IMR-90 (cell line): Measurements from ENCODE around the gene HTR3E. TPM values are rescaled to one million over a fixed set of nuclear protein-coding genes. Genes with fewer than 3 reads are reported as not detected.

Experiments
- ATAC-seq: fragments of 200-7000 bp; cut with Tn5 transposase; 2 replicates; pipeline ENCODE4 v1.9.1; 2020; ENCODE audit warnings: low read depth, mild to moderate bottlenecking, moderate library complexity
- BruUV-seq: library from RNA; stranded (reverse); fragments of 400-500 nt; replicated peaks from 2 replicates; lab custom pipeline; 2021; lab: Mats Ljungman, UMichigan
- CTCF ChIA-PET: fragments of 300-600 bp; formaldehyde crosslinking; extraction: SDS; loops from one replicate; lab custom pipeline; 2021; ENCODE audit warnings: antibody characterized with exemption; lab: Yijun Ruan, JAX
- POLR2A ChIA-PET: fragments of 300-600 bp; sonication (Branson Sonifier 250); formaldehyde crosslinking; loops from one replicate; lab custom pipeline; 2022; ENCODE audit warnings: antibody characterized with exemption; ENCODE audit not compliant: unreplicated experiment; lab: Charles Lee
- DNase-seq: peaks from one replicate; pipeline ENCODE4 v3.0.0; 2013
- H2AFZ ChIP-seq: replicated peaks from 2 replicates; pipeline ENCODE3; 2013; ENCODE audit warnings: low read length, mild to moderate bottlenecking; ENCODE audit not compliant: poor library complexity
- H2AK5ac ChIP-seq: 2 replicates; pipeline ENCODE4 v1.6.1; 2013; ENCODE audit warnings: low read depth, low read length, inconsistent platforms
- H2AK9ac ChIP-seq: replicated peaks from 2 replicates; pipeline ENCODE3; 2013; ENCODE audit warnings: mild to moderate bottlenecking, low read depth, low read length, moderate library complexity; ENCODE audit not compliant: poor library complexity
- H2BK120ac ChIP-seq: 2 replicates; pipeline ENCODE4 v1.6.1; 2013; ENCODE audit warnings: low read depth, low read length, inconsistent platforms
- H2BK15ac ChIP-seq: 3 replicates; pipeline ENCODE4 v1.6.1; 2013; ENCODE audit warnings: low read depth, low read length, inconsistent platforms
- H2BK20ac ChIP-seq: 2 replicates; pipeline ENCODE4 v1.6.1; 2013; ENCODE audit warnings: low read depth, mild to moderate bottlenecking, inconsistent platforms, low read length, moderate library complexity
- H2BK5ac ChIP-seq: 2 replicates; pipeline ENCODE4 v1.6.1; 2013; ENCODE audit warnings: mild to moderate bottlenecking, low read depth, low read length, inconsistent platforms; ENCODE audit not compliant: poor library complexity, severe bottlenecking
- H3K14ac ChIP-seq: replicated peaks from 2 replicates; pipeline ENCODE4 v1.6.1; 2013; ENCODE audit warnings: low read depth, low read length, inconsistent platforms
- H3K18ac ChIP-seq: 2 replicates; pipeline ENCODE4 v1.6.1; 2013; ENCODE audit warnings: low read depth, low read length, control low read depth
- H3K23ac ChIP-seq: 2 replicates; pipeline ENCODE4 v1.6.1; 2013; ENCODE audit warnings: low read depth, low read length, inconsistent platforms
- H3K27ac ChIP-seq: 2 replicates; pipeline ENCODE4 v1.5.1; 2013; ENCODE audit warnings: mild to moderate bottlenecking, control low read depth, low read length; ENCODE audit not compliant: insufficient read depth
- H3K27me3 ChIP-seq: 2 replicates; pipeline ENCODE4 v1.6.1; 2013; ENCODE audit warnings: low read length; ENCODE audit not compliant: control insufficient read depth, insufficient read depth
- H3K36me3 ChIP-seq: 2 replicates; pipeline ENCODE4 v1.6.1; 2013; ENCODE audit warnings: low read length, mixed read lengths; ENCODE audit not compliant: control insufficient read depth, insufficient read depth
- H3K4ac ChIP-seq: 2 replicates; pipeline ENCODE4 v1.6.1; 2013; ENCODE audit warnings: low read depth, low read length, inconsistent platforms
- H3K4me1 ChIP-seq: 2 replicates; pipeline ENCODE4 v1.6.1; 2013; ENCODE audit warnings: low read length, mixed read lengths; ENCODE audit not compliant: control insufficient read depth, insufficient read depth
- H3K4me2 ChIP-seq: 2 replicates; pipeline ENCODE4 v1.6.1; 2013; ENCODE audit warnings: low read depth, mild to moderate bottlenecking, control low read depth, low read length, moderate library complexity
- H3K4me3 ChIP-seq: 2 replicates; pipeline ENCODE4 v1.5.1; 2013; ENCODE audit warnings: low read depth, mild to moderate bottlenecking, control low read depth, low read length, moderate library complexity; ENCODE audit not compliant: insufficient read depth
- H3K56ac ChIP-seq: 2 replicates; pipeline ENCODE4 v1.6.1; 2013; ENCODE audit warnings: low read length, inconsistent platforms; ENCODE audit not compliant: insufficient read depth; ENCODE audit errors: extremely low read depth
- H3K79me1 ChIP-seq, 2 experiments: 2 replicates each; pipeline ENCODE4 v1.6.1; 2013; ENCODE audit warnings: low read length in 2 of 2, inconsistent platforms in 1 of 2, low read depth in 1 of 2
- H3K9ac ChIP-seq: 2 replicates; pipeline ENCODE4 v1.6.1; 2013; ENCODE audit warnings: low read depth, low read length, control low read depth
- H3K9me1 ChIP-seq: 2 replicates; pipeline ENCODE4 v1.6.1; 2013; ENCODE audit warnings: low read length, inconsistent platforms; ENCODE audit not compliant: insufficient read depth
- H3K9me3 ChIP-seq: 2 replicates; pipeline ENCODE4 v1.6.1; 2013; ENCODE audit warnings: low read length; ENCODE audit not compliant: control insufficient read depth, insufficient read depth
- H4K20me1 ChIP-seq: 2 replicates; pipeline ENCODE4 v1.6.1; 2013; ENCODE audit warnings: low read length, inconsistent platforms; ENCODE audit not compliant: insufficient read depth
- H4K5ac ChIP-seq: 2 replicates; pipeline ENCODE4 v1.6.1; 2013; ENCODE audit warnings: mild to moderate bottlenecking, low read depth, low read length, control low read depth
- H4K8ac ChIP-seq, 2 experiments: 2 replicates each; pipeline ENCODE4 v1.6.1; 2013; ENCODE audit warnings: low read depth in 2 of 2, low read length in 2 of 2, control low read depth in 1 of 2, inconsistent platforms in 1 of 2
- H4K91ac ChIP-seq: 2 replicates; pipeline ENCODE4 v1.6.1; 2013; ENCODE audit warnings: low read depth, low read length, inconsistent platforms; ENCODE audit not compliant: insufficient read depth
- BHLHE40 ChIP-seq: fragments of 150-350 bp; IDR thresholded peaks from 2 replicates; pipeline ENCODE4 v1.6.1; 2016; ENCODE audit warnings: mild to moderate bottlenecking, low read depth, low read length
- CEBPB ChIP-seq: IDR thresholded peaks from 2 replicates; pipeline ENCODE4 v1.6.1; 2012; ENCODE audit warnings: low read depth, low read length, improper control_type of control experiment
- CHD1 ChIP-seq: IDR thresholded peaks from 2 replicates; pipeline ENCODE4 v1.6.1; 2012; ENCODE audit warnings: low read depth, low read length, improper control_type of control experiment
- FOS ChIP-seq: fragments of 150-350 bp; IDR thresholded peaks from 2 replicates; pipeline ENCODE4 v1.6.1; 2016; ENCODE audit warnings: low read depth, low read length
- MAFK ChIP-seq: IDR thresholded peaks from 2 replicates; pipeline ENCODE4 v1.6.1; 2012; ENCODE audit warnings: low read depth, low read length, improper control_type of control experiment
- MAZ ChIP-seq: IDR thresholded peaks from 2 replicates; pipeline ENCODE4 v1.6.1; 2012; ENCODE audit warnings: low read depth, mild to moderate bottlenecking, low read length, improper control_type of control experiment, moderate library complexity, borderline replicate concordance
- MXI1 ChIP-seq: IDR thresholded peaks from 2 replicates; pipeline ENCODE4 v1.6.1; 2012; ENCODE audit warnings: low read depth, mild to moderate bottlenecking, low read length, moderate library complexity, borderline replicate concordance
- NFE2L2 ChIP-seq: fragments of 150-350 bp; IDR thresholded peaks from 2 replicates; pipeline ENCODE4 v1.6.1; 2016; ENCODE audit warnings: low read depth, mild to moderate bottlenecking, low read length
- POLR2A ChIP-seq: IDR thresholded peaks from 2 replicates; pipeline ENCODE4 v1.6.1; 2012; ENCODE audit warnings: mild to moderate bottlenecking, low read depth, low read length
- RAD21 ChIP-seq: IDR thresholded peaks from 2 replicates; pipeline ENCODE4 v1.6.1; 2012; ENCODE audit warnings: low read length, improper control_type of control experiment
- RCOR1 ChIP-seq: IDR thresholded peaks from 2 replicates; pipeline ENCODE4 v1.6.1; 2012; ENCODE audit warnings: mild to moderate bottlenecking, low read length, improper control_type of control experiment; ENCODE audit not compliant: insufficient replicate concordance
- RFX5 ChIP-seq: IDR thresholded peaks from 2 replicates; pipeline ENCODE4 v1.8.0; 2012; ENCODE audit warnings: low read depth, mild to moderate bottlenecking, low read length, moderate library complexity
- SMC3 ChIP-seq: fragments of 150-350 bp; IDR thresholded peaks from 2 replicates; pipeline ENCODE4 v1.6.1; 2016; ENCODE audit warnings: low read depth, mild to moderate bottlenecking, antibody characterized with exemption, low read length, moderate library complexity
- dilution Hi-C: fragments of 300-500 bp; cut with HindIII; formaldehyde crosslinking; loops from one replicate; pipeline ENCODE4 v1.14.3; 2018; ENCODE audit warnings: low sequenced_read_pairs; ENCODE audit not compliant: unreplicated experiment
- in situ Hi-C: fragments of 300-500 bp; cut with MboI; formaldehyde crosslinking; loops from 3 replicates; pipeline ENCODE4 v1.14.3; 2019; ENCODE audit warnings: low sequenced_read_pairs, inconsistent platforms, mixed read lengths
- intact Hi-C: fragments of 100-400 bp; cut with micrococcal nuclease; formaldehyde crosslinking; loops from 2 replicates; pipeline ENCODE4 v1.10.0; 2022
- polyA plus RNA-seq, 3 experiments: library from polyadenylated mRNA; depleted of rRNA; stranded (reverse); fragments of >200 nt; gene quantifications; 2 replicates each; pipeline ENCODE4 v1.2.3, GENCODE V29; 2012; ENCODE audit warnings: low replicate concordance in 1 of 3
- total RNA-seq: library from RNA; depleted of rRNA; stranded (reverse); fragments of >200 nt; gene quantifications from 2 replicates; pipeline ENCODE4 v1.2.3, GENCODE V29; 2012
- TF ChIP-seq, protein P1 (sequence below): fragments of 150-350 bp; IDR thresholded peaks from 2 replicates; pipeline ENCODE4 v1.6.1; 2016; ENCODE audit warnings: low read depth, mild to moderate bottlenecking, low read length, moderate library complexity, borderline replicate concordance
- TF ChIP-seq, protein P2 (sequence below): fragments of 150-350 bp; IDR thresholded peaks from 2 replicates; pipeline ENCODE4 v1.6.1; 2017; ENCODE audit warnings: mild to moderate bottlenecking, antibody characterized with exemption, low read length, low read depth
- TF ChIP-seq, protein P3 (sequence below): conservative IDR thresholded peaks from 2 replicates; pipeline ENCODE4 v1.5.1; 2012; ENCODE audit warnings: mild to moderate bottlenecking, low read depth, low read length, improper control_type of control experiment

The HTR3E gene
- total and polyA plus RNA-seq, 2 of the 4 experiments (the other 2 are of a cell fraction) = not detected

DNA sequence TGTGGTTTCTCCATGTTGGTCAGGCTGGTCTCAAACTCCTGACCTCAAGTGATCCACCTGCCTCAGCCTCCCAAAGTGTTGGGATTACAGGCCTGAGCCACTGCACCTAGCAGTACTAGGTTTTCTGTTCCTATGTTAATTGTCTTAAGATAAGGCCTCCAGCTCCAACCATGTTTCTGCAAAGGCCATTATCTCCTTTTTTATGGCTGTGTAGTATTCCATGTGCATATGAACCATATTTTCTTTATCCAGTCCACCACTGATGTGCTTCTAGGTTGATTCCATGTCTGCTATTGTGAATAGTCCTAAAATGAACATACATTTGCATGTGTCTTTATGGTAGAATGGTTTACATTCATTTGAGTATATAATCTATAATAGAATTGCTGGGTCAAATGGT lies 34.2 kb upstream of the HTR3E start:
- no peak overlapping the region for H2BK15ac ChIP-seq
- no peak overlapping the region for H2BK20ac ChIP-seq
- no peak overlapping the region for H3K14ac ChIP-seq
- POLR2A ChIA-PET = no interaction called here
- in situ Hi-C loops = no loop called here
- no peak overlapping the region for H3K4me3 ChIP-seq
- H2AK5ac ChIP-seq = no peak overlapping the region
- no peak for DNase-seq
- dilution Hi-C loops = no loop called here
- H3K56ac ChIP-seq = no peak overlapping the region
- no peak overlapping the region for H3K9ac ChIP-seq
- no peak for ATAC-seq
- H4K91ac ChIP-seq = no peak overlapping the region
- no peak overlapping the region for H3K4me2 ChIP-seq
- no peak overlapping the region for H3K18ac ChIP-seq
- H3K9me3 ChIP-seq = no peaks in the 10 kb centered on the region
- H4K20me1 ChIP-seq = no peaks in the 10 kb centered on the region
- H3K36me3 ChIP-seq = no peaks in the 10 kb centered on the region
- H3K4ac ChIP-seq = no peak overlapping the region
- no peaks in the 10 kb centered on the region; the same call in 1 of the 2 replicates for H3K9me1 ChIP-seq
- no peak for TF ChIP-seq CEBPB
- TF ChIP-seq POLR2A = no peak
- no peak for TF ChIP-seq NFE2L2
- no peak for TF ChIP-seq MAZ
- TF ChIP-seq FOS = no peak
- TF ChIP-seq, protein P1, sequence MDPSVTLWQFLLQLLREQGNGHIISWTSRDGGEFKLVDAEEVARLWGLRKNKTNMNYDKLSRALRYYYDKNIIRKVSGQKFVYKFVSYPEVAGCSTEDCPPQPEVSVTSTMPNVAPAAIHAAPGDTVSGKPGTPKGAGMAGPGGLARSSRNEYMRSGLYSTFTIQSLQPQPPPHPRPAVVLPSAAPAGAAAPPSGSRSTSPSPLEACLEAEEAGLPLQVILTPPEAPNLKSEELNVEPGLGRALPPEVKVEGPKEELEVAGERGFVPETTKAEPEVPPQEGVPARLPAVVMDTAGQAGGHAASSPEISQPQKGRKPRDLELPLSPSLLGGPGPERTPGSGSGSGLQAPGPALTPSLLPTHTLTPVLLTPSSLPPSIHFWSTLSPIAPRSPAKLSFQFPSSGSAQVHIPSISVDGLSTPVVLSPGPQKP = no peak
- no peak for TF ChIP-seq RFX5
- TF ChIP-seq, protein P2, sequence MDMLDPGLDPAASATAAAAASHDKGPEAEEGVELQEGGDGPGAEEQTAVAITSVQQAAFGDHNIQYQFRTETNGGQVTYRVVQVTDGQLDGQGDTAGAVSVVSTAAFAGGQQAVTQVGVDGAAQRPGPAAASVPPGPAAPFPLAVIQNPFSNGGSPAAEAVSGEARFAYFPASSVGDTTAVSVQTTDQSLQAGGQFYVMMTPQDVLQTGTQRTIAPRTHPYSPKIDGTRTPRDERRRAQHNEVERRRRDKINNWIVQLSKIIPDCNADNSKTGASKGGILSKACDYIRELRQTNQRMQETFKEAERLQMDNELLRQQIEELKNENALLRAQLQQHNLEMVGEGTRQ = no peak
- no peak for TF ChIP-seq RAD21
- no peak for TF ChIP-seq BHLHE40
- no peak for TF ChIP-seq RCOR1
- no peak for TF ChIP-seq MAFK
- TF ChIP-seq MXI1 = no peak
- TF ChIP-seq, protein P3, sequence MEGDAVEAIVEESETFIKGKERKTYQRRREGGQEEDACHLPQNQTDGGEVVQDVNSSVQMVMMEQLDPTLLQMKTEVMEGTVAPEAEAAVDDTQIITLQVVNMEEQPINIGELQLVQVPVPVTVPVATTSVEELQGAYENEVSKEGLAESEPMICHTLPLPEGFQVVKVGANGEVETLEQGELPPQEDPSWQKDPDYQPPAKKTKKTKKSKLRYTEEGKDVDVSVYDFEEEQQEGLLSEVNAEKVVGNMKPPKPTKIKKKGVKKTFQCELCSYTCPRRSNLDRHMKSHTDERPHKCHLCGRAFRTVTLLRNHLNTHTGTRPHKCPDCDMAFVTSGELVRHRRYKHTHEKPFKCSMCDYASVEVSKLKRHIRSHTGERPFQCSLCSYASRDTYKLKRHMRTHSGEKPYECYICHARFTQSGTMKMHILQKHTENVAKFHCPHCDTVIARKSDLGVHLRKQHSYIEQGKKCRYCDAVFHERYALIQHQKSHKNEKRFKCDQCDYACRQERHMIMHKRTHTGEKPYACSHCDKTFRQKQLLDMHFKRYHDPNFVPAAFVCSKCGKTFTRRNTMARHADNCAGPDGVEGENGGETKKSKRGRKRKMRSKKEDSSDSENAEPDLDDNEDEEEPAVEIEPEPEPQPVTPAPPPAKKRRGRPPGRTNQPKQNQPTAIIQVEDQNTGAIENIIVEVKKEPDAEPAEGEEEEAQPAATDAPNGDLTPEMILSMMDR = no peak
- no peak for TF ChIP-seq CHD1
- no peak for TF ChIP-seq SMC3
- no peak overlapping the region for H4K8ac ChIP-seq
- no peak overlapping the region for H3K23ac ChIP-seq
- intact Hi-C loops = no loop called here
- no peak overlapping the region for H3K27ac ChIP-seq
- H3K79me1 ChIP-seq = no peaks in the 10 kb centered on the region
- no peak overlapping the region for H2BK120ac ChIP-seq
- no peaks in the 10 kb centered on the region for H3K4me1 ChIP-seq
- H2BK5ac ChIP-seq = no peak overlapping the region
- H4K5ac ChIP-seq = no peak overlapping the region
- BruUV-seq = no TSS peak
- no peak overlapping the region for H2AK9ac ChIP-seq
- no peak overlapping the region for H2AFZ ChIP-seq
- H3K27me3 ChIP-seq = peaks cover 11% of the 10 kb centered on the region
- CTCF ChIA-PET = no interaction called here
